UCSD-AML1 (cell line): ENCODE measurements around the gene SPINK6.

ENCODE experiments used
- DNase-seq: peaks from one replicate; lab custom pipeline; 2025; ENCODE audit not compliant: unreplicated experiment; lab: John Stamatoyannopoulos, UW

Gene SPINK6, protein sequence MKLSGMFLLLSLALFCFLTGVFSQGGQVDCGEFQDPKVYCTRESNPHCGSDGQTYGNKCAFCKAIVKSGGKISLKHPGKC

DNA sequence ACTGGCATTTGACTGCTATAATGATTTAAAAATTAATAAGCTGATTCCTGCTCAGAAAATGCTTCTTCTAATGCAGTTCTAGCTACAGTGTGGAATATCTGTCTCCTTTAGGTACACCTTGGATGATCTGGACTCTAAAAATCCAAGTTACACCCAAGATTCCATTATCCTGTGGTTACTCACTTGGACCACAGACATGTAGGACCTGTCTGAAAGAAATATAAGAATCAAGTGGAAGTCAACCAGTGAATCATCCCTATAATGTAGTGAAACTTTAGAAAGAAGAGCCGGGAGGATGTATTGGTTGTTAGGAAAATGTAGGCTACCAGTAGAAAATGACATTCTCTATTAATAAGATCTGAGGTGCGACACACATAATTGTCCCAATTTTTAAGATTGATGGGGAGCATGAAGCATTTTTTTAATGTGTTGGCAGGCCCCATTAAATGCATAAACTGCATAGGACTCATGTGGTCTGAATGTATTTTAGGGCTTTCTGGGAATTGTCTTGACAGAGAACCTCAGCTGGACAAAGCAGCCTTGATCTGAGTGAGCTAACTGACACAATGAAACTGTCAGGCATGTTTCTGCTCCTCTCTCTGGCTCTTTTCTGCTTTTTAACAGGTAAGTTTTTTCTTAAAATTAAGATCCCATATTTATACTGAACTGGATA is at the start of gene SPINK6:
Gene SPINK6 (plus strand): TSS at position 512 of the 673 bp plus-strand sequence. CDS start 55 bp downstream, at position 567.
- no peak for DNase-seq

DNA sequence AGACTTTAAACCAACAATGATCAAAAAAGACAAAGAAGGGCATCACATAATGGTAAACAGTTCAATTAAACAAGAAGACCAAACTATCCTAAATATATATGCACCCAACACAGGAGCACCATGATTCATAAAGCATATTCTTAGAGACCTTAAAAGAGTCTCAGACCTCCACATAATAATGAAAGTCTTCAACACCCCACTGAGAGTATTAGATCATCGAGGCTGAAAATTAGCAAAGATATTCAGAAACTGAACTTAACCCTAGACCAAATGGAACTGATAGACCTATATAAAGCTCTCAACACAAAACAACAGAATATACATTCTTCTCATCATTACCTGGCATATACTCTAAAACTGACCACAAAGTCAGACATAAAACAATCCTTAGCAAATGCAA is 46.2 kb upstream of the SPINK6 start:
- DNase-seq, result no peak

DNA sequence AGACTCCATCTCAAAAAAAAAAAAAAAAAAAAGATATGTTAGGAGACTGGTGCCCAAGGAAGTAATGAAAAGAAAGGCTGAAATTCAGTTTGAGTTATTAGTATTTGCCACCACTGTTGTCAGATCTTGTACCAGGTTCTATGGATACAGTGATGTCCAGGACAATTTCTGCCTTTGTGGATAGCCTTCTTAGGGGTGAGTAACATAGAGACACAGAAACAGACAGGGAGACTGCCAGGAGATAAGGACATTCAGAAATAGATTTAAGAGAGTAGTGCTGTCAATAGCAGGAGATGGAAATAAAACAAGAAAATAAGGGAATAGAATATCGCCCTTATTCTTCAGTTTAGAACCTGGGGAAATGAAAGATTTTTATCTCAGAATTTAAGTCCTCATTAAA is 40.8 kb upstream of the SPINK6 start:
- no peak for DNase-seq

DNA sequence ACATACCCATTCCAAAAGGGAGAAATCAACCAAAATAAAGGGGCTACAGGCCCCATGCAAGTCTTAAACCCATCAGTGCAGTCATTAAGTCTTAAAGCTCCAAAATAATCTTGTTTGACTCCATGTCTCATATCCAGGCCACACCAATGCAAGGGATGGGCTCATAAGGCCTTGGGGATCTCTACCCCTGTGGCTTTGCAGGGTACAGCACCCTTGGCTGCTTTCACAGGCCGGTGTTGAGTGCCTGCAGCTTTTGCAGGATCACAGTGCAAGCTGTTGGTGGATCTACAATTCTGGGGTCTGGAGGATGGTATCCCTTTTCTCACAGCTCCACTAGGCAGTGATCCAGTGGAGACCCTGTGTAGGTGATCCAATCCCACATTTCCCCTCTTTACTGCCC is 39.5 kb upstream of the SPINK6 start:
- no peak for DNase-seq

DNA sequence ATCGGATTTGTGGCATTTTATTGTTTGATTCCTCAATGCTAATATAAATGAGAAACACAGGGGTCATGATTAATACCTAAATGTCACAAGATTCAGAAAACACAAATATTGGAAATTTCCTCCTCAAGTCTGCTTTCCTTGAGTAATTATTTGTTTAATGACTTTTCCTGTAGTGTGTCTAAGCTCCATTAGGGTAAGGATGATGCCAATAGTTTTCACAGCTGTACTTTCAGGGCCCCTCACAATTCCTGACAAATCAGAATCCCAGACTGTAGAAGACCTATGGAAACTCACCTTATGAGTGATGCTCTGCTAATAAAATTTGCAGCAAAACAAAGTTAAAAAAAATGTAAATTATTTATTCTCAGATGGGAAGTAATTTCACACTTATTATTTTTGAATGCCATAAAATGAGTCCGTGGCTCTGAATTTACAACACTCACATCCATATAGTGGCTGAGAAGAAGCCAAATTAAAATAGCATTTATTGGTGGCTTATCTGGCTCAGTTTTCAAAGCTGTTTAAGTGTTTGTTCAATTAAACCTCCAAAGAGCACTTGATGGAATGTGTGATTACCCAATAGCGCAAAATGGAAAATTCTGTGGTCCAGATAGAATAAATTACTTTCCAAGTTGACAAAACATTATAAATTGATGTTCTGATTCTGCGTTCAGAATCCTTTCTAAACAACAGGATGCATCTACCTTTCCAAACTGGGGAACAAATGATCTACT is 36.1 kb upstream of the SPINK6 start:
- no peak for DNase-seq

DNA sequence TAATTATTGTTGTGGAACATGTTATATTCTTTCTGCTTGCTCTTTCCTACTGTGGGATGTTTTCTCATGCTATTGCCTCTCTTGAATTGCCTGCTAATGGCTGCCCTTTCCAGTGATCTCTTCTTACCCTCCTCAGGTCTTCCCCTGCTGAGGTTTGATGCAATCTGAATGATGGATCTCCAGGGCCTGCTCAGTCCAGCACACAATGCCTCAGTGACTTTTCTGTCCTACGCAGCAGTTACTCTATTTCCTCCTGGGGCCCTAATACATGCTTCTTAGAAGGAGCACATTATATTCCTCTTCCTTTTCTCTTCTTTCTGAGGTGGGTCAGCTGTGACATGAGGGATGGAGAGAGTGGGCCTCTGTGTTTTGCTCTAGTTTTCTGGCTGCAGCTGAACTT is 34.6 kb upstream of the SPINK6 start, which contains the start of gene SPINK14:
Gene SPINK14 (plus strand): TSS at position 301 of the 400 bp plus-strand sequence. CDS start 1,187 bp downstream, outside the sequence.
- DNase-seq, result no peak

DNA sequence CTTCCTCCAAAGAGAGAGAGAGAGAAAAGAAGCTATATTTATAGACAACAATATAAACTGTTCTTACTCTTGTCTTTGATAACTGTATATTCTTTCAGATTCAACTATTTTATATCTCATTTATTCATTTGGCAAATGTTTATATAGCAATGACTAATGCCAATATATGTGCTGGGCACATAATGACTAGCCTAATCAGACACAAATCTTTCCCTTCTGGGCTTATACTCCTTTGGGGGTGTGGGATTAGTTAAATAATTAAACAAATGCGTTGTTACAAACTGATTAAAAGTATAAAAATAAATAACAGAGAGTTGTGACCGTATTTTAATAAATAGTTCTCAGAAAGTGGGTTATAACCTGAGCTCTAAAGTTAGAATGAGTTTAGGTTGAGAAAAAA is 30.5 kb upstream of the SPINK6 start:
- no peak for DNase-seq

DNA sequence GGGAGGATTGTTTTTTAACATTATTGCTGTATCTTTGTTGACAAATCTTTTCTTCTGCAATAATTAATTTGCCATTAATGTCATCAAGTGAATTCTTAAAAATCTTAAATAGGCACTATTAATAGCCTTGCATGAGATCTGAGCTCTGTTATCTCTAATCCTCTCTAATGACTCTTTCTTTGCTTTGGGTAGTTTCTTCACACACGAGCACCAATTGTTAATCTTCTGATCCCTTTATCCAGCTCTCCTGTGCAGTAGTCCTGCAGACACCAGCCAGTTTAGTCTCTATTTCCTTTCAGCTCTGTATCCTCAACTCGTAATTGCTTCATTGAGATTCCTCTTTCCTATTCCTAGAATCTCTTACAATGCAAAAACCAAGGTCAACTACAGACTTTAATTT is 26.4 kb upstream of the SPINK6 start:
- DNase-seq, result no peak

DNA sequence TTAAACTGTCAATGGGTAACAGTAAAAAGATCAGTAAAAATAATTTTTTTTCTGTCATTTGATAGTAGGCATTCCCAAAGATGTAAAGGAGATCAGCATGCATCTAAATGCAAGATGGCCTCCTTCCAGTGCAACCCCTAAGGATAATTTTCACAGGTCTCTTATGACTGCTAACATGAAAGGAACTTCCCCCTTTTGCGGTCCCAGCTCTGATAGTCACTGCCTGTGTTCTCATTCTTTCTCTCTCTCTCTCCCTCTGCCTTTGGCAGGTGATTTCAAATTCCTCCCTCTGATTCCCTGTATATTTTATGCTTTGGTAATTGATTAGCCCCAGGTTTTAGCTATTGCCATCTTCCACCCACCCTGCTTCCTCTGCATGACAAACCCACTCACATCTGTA is 25.6 kb upstream of the SPINK6 start:
- no peak for DNase-seq

DNA sequence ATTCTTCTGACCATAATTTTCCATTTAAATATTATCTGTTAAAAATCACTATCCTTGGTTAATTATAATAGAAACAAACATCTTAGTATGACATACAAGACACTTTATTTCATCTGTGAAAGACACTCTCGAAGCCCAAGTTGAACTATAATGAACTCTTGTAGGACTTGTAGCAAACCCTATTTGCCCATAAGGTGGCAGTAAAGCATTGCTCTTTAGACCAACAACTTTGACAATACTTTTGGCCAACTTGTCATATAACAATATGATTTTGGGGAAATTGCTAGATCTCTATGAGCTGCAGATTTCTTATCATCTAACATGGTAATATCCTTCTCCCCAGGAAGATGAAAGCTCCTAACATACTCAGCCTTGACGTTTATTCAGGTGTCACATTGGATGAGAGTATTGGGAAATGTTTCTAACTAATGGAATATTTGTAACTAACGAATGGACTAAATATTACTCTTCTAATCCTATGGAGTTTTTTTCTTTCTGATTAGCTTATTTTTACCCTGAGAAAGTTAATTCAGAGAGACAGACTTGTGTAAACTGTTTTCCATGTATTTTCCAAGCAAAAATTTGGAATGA is 23.5 kb upstream of the SPINK6 start:
- DNase-seq, result no peak

DNA sequence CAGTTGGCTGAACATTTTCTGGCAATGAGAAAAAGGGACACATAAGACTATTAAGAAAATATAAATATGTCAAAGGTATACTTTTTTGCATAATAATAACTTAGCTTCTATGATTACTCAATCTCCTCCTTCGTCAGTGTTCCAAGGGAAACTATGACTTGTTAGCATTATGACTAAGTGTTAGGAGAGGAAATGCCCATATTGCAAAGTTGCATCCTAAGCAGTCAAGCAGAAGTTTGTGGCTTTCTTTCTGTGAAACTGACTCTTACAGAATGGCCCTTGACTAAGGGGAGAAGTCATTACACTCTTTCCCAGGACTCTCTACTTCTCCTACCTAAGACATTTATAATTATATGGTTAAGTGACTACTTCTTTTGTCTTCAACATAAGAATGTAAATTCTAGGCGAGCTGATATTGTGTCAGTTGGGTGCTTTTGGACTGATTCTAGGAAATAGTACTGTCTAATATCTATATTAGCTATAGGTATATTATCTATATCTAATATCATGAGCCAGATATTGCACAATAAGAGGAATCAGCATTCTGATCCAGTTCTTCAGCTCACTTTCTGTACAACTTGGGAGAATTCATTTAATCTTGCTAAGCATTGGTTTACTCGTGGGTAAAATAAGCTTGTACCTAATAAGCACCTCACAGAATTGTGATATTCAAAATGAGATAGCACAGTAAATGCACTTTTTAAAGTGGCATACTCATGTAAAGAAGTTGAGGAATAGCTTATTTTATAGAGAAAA is 16.4 kb upstream of the SPINK6 start:
- no peak for DNase-seq

DNA sequence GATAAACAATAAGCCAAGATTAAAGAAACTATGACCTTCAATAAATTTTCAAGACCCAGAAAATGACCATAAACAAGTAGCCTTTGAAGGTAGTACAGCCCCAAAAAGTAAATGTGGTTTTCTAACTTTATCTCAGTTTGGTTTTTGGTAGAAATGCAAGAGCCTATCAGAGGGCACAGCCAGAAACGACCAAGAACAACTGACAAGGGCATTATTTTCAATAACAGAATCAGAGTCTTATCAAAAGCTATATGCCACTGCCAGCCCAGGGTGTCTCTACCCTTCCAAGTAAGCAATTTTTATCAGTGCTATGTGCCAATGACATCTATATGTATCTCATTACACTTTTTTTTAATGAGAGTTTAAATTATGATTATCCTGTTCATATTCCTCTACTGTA is 11.8 kb upstream of the SPINK6 start:
- DNase-seq, result no peak

DNA sequence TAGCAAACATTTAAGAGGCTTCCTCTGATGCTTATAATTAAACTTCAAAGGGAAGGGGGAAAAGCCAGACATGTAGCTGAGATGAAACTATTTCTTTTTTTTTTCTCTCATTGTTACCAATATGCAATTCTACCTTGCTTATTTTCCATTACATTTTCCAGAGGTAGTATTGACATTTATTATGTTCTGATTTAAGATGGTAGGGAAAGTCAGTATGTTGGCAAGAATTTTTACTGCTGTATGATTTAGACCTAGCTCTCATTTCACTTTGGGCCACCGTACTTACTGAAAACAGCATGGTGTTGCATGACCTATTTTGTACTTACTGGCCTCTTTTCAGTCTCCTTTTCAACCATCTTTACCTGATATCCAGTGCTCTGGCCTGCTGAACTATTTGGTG is 9.6 kb upstream of the SPINK6 start:
- DNase-seq, result no peak

DNA sequence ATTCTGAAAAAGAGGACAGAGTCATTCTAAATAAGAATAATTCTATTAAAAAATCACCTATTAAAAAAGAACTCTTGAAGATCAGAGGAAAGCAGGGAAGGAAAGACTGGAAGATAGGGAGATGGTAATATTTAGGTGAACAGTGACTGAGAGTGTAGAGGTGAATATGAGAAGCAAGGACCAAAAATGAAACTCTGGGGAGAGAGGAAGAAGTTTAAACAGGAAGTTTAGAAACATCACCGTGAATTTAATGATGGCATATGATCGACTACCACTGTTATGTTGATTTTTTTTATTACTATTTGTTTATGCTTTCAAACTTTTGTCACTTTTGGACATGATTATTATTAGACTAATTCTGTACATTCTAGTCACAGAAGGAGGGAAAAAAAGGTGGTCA is 1.7 kb upstream of the SPINK6 start:
- no peak for DNase-seq

DNA sequence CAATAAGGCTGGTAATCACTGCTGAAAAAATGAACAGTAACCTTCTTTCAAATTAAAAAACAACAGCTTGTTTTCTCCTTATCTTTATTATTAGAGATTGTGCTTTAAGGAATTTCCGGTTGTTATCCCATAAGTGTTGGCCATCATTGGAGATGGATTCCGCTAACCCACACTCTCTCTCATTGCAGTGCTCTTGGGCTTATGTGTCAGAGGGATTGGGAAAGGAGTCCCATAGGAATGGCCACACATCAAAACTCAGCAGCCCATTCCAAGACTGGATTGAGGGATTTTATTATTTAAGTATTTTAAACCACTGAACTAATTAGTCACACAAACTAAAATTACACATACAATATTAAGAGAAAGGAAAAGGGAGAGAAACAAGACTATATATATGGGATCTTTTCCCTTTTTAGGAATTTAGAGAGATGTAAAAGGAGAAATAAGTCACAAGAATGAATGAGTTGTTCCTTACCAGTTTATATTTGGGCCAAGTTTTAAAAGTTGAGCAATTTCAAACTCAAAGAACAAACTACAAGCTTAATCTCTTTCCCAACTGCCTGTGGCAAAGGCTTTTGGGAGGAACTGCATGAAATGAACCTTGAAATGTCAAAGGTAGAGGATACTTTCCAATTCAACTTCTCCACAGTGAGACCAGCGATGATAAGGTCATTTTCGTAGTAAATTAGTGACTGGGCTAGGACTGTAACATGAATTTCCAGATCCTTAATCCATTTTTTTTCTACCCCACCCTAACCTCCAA is 2.4 kb downstream of the SPINK6 start:
- DNase-seq, result no peak

DNA sequence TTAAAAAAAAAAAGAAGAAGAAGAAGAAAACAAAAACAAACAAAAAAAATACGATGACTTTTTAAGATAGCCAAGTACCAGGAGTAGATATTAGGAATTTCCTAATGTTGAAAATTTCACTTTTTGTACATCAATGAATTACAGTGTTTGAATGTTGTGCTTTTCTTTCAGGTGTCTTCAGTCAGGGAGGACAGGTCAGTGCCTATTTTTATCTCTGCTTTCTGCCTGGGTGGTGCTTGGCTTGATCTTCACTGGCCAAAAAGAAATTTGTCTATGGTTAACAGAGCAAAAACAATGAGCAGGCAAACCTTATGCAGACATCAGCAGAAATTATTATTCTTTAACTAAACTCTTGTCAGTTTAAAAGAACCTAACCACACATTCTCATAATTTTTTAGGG is 3.0 kb downstream of the SPINK6 start:
- no peak for DNase-seq

DNA sequence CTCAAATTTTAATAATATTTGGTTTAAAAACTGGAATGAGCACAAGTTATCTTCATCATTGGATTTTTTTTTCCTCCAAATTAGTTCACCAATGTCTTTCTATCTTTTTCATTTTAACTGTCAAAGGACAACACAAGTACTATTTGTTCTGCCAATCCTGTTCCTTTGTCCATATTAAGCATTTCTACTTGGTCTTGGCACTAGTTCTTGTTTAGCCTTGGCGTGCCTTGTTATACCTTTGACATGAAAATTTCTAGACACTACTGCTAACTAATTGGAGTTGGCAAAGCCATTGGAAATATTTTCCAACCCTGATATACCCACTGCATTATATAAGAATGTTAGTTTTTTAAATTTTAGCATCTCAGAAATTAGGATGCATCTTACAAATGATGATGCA is 3.8 kb downstream of the SPINK6 start:
- DNase-seq, result no peak

DNA sequence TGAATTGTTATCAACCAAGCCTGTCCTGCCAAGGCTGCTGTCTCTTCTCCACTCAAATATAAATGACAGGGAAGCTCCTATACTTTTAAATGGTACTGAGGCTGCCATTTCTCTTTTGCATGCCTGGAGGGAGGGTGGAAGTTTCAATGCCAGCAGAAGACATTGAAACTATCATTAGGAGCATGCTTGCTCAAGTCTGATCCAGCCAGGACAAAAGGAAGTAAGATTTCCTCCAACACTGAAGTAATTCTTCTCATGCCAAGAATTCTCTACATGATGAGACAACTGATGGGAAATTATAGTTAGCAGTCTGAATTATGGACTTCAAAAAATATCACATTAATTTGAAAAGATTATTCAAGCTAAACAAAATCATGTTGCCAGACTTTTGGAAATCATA is 5.4 kb downstream of the SPINK6 start:
- no peak for DNase-seq

DNA sequence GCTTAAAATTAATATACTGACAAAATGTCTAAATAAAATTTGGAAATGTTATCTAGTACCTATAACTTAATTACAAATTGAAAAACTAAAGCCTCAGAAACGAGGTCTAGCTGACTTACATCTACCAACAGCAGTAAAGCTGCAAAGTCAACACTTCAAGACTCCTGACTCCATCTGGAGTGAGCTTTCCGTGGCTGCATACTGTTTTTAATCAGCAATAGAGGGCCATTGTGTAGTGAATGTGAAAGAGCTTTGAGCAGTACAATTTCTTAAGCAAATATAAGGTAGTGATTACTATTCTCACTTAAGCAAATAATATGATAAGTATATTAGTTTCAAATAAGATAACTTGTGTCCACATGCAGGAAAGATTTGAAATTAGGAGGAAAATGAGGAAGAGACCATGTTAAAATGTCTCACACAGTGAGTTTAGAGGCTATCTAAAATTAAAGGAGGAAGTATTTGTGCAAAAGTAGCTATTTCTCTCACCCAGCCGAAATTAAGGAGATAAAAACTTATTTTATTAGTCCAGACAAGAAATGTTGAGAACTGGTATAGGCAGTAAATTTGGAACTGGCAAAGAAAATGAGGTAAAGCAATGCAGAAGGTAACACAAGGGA is 6.4 kb downstream of the SPINK6 start:
- DNase-seq, result no peak

DNA sequence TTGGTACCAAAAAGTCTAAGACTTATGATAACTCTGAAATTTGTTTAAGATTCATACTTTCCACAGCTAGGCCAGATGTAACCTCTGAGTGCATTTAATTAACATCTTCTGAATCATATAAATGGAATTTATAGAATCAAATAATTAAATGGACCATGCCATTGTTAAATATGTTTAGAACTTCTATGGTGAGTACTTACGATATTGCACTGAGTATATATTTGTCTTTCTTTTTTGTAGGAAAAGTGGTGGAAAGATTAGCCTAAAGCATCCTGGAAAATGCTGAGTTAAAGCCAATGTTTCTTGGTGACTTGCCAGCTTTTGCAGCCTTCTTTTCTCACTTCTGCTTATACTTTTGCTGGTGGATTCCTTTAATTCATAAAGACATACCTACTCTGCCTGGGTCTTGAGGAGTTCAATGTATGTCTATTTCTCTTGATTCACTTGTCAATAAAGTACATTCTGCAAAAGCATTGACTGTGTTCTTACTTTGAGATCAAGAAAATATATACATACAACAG is 11.9 kb downstream of the SPINK6 start:
- no peak for DNase-seq
